Smooth muscle cell (in vitro differentiated cells): ENCODE measurements around the gene CTNNA3. TPM values are rescaled to one million over a fixed set of nuclear protein-coding genes. Genes with fewer than 3 reads are reported as not detected.

ENCODE experiments used
- DNase-seq: peaks from one replicate; lab custom pipeline; 2025; ENCODE audit not compliant: unreplicated experiment; lab: John Stamatoyannopoulos, UW
- H2AFZ ChIP-seq: fragments of 200-600 bp; sonication (generic); 2 replicates; pipeline ENCODE4 v1.6.0; 2016; ENCODE audit warnings: antibody characterized with exemption, low read depth, mild to moderate bottlenecking
- H3F3A ChIP-seq: fragments of 200-600 bp; sonication (generic); 2 replicates; pipeline ENCODE4 v1.6.0; 2017; ENCODE audit warnings: antibody characterized with exemption, low read depth
- H3K27ac ChIP-seq: fragments of 200-600 bp; sonication (generic); 2 replicates; pipeline ENCODE4 v1.5.1; 2016; ENCODE audit warnings: low read depth, mild to moderate bottlenecking
- H3K27me3 ChIP-seq: fragments of 200-600 bp; sonication (generic); 2 replicates; pipeline ENCODE4 v1.6.1; 2016; ENCODE audit warnings: low read depth, mild to moderate bottlenecking
- H3K36me3 ChIP-seq: fragments of 200-600 bp; sonication (generic); 2 replicates; pipeline ENCODE4 v1.5.1; 2016; ENCODE audit warnings: low read depth
- H3K4me1 ChIP-seq: fragments of 200-600 bp; sonication (generic); 2 replicates; pipeline ENCODE4 v1.5.1; 2016; ENCODE audit warnings: low read depth
- H3K4me2 ChIP-seq: fragments of 200-600 bp; sonication (generic); 2 replicates; pipeline ENCODE4 v1.6.0; 2016; ENCODE audit warnings: mild to moderate bottlenecking
- H3K4me3 ChIP-seq: fragments of 200-600 bp; sonication (generic); 2 replicates; pipeline ENCODE4 v1.5.1; 2016; ENCODE audit warnings: mild to moderate bottlenecking
- H3K79me2 ChIP-seq: fragments of 200-600 bp; sonication (generic); 2 replicates; pipeline ENCODE4 v1.6.0; 2016; ENCODE audit warnings: low read depth, mild to moderate bottlenecking
- H3K9ac ChIP-seq: fragments of 200-600 bp; sonication (generic); 2 replicates; pipeline ENCODE4 v1.6.0; 2016; ENCODE audit warnings: low read depth
- H3K9me3 ChIP-seq: fragments of 200-600 bp; sonication (generic); replicated peaks from 2 replicates; pipeline ENCODE4 v1.5.1; 2016; ENCODE audit warnings: low read depth
- H4K20me1 ChIP-seq: fragments of 200-600 bp; sonication (generic); 2 replicates; pipeline ENCODE4 v1.6.0; 2016; ENCODE audit warnings: low read depth
- CTCF ChIP-seq: fragments of 200-600 bp; sonication (generic); IDR thresholded peaks from 2 replicates; pipeline ENCODE4 v1.5.1; 2017; ENCODE audit warnings: borderline replicate concordance, mild to moderate bottlenecking, antibody characterized with exemption; ENCODE audit not compliant: insufficient read depth, poor library complexity, severe bottlenecking
- WGBS: methylation state at CpG from one replicate; pipeline ENCODE4 v1.1.7; 2016; ENCODE audit warnings: low lambda C conversion rate; 5-methylcytosine and 5-hydroxymethylcytosine counted together
- polyA plus RNA-seq: library from polyadenylated mRNA; unstranded; fragments of >200 nt; fragmentation: Nextera tagmentation; extraction: Ambion mirVana; gene quantifications from 2 replicates; pipeline ENCODE4 v1.2.1, GENCODE V29; 2016
- total RNA-seq: library from RNA; depleted of rRNA; stranded (reverse); fragments of >200 nt; gene quantifications from 2 replicates; pipeline ENCODE4 v1.2.3, GENCODE V29; 2014

CTNNA3 gene
- total and polyA plus RNA-seq, 2 experiments from 2014 or later: 1.3 TPM; not detected in 1

GRCh38 chr10:67477868-67478267 lies 218.1 kb downstream of the CTNNA3 start:
- no peak overlapping the region for H3K9ac ChIP-seq
- H3K36me3 ChIP-seq: no peaks in the 10 kb centered on the region
- no peak overlapping the region for H3K27ac ChIP-seq
- H3K9me3 ChIP-seq: peaks cover 6% of the 10 kb centered on the region
- H2AFZ ChIP-seq: no peak overlapping the region
- no peak for TF ChIP-seq CTCF
- no peaks in the 10 kb centered on the region for H4K20me1 ChIP-seq
- DNase-seq: no peak
- no peak overlapping the region for H3K4me3 ChIP-seq
- H3K4me1 ChIP-seq: no peaks in the 10 kb centered on the region
- no peak overlapping the region for H3K4me2 ChIP-seq
- no peaks in the 10 kb centered on the region for H3K79me2 ChIP-seq
- no peaks in the 10 kb centered on the region for H3K27me3 ChIP-seq
- WGBS: 97% methylated on average over 1 of the region's 1 CpG
- H3F3A ChIP-seq: no peaks in the 10 kb centered on the region

- Histone ChIP-seq H3K4me2 (no peak overlapping the region), H3K27me3 (no peaks in the 10 kb centered on the region), H4K20me1 (no peaks in the 10 kb centered on the region), H3K79me2 (no peaks in the 10 kb centered on the region), H3K9me3 (peaks cover 6% of the 10 kb centered on the region), H3K27ac (no peak overlapping the region), H3F3A (no peaks in the 10 kb centered on the region), H2AFZ (no peak overlapping the region), H3K4me1 (no peaks in the 10 kb centered on the region), H3K4me3 (no peak overlapping the region), H3K36me3 (no peaks in the 10 kb centered on the region), H3K9ac (no peak overlapping the region)
- TF ChIP-seq CTCF: no peak
- DNase-seq: no peak
- WGBS: 91% methylated on average over 4 of the region's 4 CpGs
Observed at GRCh38 chr10:67476201-67476600, 219.8 kb downstream of the CTNNA3 start.

- WGBS: 91% methylated on average over 3 of the region's 3 CpGs
- Histone ChIP-seq H3K9me3 (peaks cover 6% of the 10 kb centered on the region), H3K9ac (no peak overlapping the region), H4K20me1 (no peaks in the 10 kb centered on the region), H3K36me3 (no peaks in the 10 kb centered on the region), H3K79me2 (no peaks in the 10 kb centered on the region), H3K27ac (no peak overlapping the region), H3K4me2 (no peak overlapping the region), H3K4me3 (no peak overlapping the region), H2AFZ (no peak overlapping the region), H3F3A (no peaks in the 10 kb centered on the region), H3K27me3 (no peaks in the 10 kb centered on the region), H3K4me1 (no peaks in the 10 kb centered on the region)
- no peak for DNase-seq
- no peak for TF ChIP-seq CTCF
Observed at GRCh38 chr10:67473850-67474633, 222.0 kb downstream of the CTNNA3 start.

GRCh38 chr10:67471022-67471421 lies 225.0 kb downstream of the CTNNA3 start:
- Histone ChIP-seq H3K27ac (no peak overlapping the region), H3K4me3 (no peak overlapping the region), H3K79me2 (no peaks in the 10 kb centered on the region), H3K4me2 (no peak overlapping the region), H3K9me3 (no peaks in the 10 kb centered on the region), H3K9ac (no peak overlapping the region), H3F3A (no peaks in the 10 kb centered on the region), H4K20me1 (no peaks in the 10 kb centered on the region), H3K4me1 (no peaks in the 10 kb centered on the region), H2AFZ (no peak overlapping the region), H3K27me3 (no peaks in the 10 kb centered on the region), H3K36me3 (no peaks in the 10 kb centered on the region)
- DNase-seq: no peak
- TF ChIP-seq CTCF: no peak
- 91% methylated on average over 3 of the region's 3 CpGs for WGBS
